HEK293 (cell line): ENCODE measurements around the gene FAM200C.

Experiments used
- BCL11A ChIP-seq: fragments of 450-650 bp; formaldehyde crosslinking; IDR thresholded peaks from 2 replicates; pipeline ENCODE4 v1.5.1; 2016; ENCODE audit warnings: low read depth, missing biosample characterization, missing genetic modification characterization
- ZFP41 ChIP-seq: fragments of 450-650 bp; formaldehyde crosslinking; IDR thresholded peaks from 2 replicates; pipeline ENCODE4 v1.5.1; 2016; ENCODE audit warnings: missing biosample characterization, missing genetic modification characterization, borderline replicate concordance
- ZNF146 ChIP-seq: fragments of 450-650 bp; formaldehyde crosslinking; IDR thresholded peaks from 2 replicates; pipeline ENCODE4 v1.5.1; 2016; ENCODE audit warnings: missing biosample characterization, missing genetic modification characterization
- ZNF398 ChIP-seq: fragments of 450-650 bp; formaldehyde crosslinking; IDR thresholded peaks from 2 replicates; pipeline ENCODE4 v1.5.1; 2017; ENCODE audit warnings: missing biosample characterization, missing genetic modification characterization
- ZNF660 ChIP-seq: fragments of 450-650 bp; IDR thresholded peaks from 2 replicates; pipeline ENCODE4 v1.5.1; 2018; ENCODE audit warnings: missing biosample characterization, mild to moderate bottlenecking, missing genetic modification characterization
- TF ChIP-seq, protein P1 (sequence below): fragments of 450-650 bp; formaldehyde crosslinking; IDR thresholded peaks from 2 replicates; pipeline ENCODE4 v1.5.1; 2016; ENCODE audit warnings: missing biosample characterization, missing genetic modification characterization
- TF ChIP-seq, protein P2 (sequence below): fragments of 450-650 bp; formaldehyde crosslinking; IDR thresholded peaks from 2 replicates; pipeline ENCODE4 v1.5.1; 2016; ENCODE audit warnings: missing biosample characterization, missing genetic modification characterization

- TF ChIP-seq ZNF146 (tag by site-specific recombination) (no peak), ZNF398 (no peak), ZFP41 (tag by site-specific recombination) (no peak), BCL11A (tag by site-specific recombination) (no peak), ZNF660 (tag by site-specific recombination) (no peak)
- TF ChIP-seq, protein P1, sequence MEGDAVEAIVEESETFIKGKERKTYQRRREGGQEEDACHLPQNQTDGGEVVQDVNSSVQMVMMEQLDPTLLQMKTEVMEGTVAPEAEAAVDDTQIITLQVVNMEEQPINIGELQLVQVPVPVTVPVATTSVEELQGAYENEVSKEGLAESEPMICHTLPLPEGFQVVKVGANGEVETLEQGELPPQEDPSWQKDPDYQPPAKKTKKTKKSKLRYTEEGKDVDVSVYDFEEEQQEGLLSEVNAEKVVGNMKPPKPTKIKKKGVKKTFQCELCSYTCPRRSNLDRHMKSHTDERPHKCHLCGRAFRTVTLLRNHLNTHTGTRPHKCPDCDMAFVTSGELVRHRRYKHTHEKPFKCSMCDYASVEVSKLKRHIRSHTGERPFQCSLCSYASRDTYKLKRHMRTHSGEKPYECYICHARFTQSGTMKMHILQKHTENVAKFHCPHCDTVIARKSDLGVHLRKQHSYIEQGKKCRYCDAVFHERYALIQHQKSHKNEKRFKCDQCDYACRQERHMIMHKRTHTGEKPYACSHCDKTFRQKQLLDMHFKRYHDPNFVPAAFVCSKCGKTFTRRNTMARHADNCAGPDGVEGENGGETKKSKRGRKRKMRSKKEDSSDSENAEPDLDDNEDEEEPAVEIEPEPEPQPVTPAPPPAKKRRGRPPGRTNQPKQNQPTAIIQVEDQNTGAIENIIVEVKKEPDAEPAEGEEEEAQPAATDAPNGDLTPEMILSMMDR: no peak
- TF ChIP-seq, protein P2, sequence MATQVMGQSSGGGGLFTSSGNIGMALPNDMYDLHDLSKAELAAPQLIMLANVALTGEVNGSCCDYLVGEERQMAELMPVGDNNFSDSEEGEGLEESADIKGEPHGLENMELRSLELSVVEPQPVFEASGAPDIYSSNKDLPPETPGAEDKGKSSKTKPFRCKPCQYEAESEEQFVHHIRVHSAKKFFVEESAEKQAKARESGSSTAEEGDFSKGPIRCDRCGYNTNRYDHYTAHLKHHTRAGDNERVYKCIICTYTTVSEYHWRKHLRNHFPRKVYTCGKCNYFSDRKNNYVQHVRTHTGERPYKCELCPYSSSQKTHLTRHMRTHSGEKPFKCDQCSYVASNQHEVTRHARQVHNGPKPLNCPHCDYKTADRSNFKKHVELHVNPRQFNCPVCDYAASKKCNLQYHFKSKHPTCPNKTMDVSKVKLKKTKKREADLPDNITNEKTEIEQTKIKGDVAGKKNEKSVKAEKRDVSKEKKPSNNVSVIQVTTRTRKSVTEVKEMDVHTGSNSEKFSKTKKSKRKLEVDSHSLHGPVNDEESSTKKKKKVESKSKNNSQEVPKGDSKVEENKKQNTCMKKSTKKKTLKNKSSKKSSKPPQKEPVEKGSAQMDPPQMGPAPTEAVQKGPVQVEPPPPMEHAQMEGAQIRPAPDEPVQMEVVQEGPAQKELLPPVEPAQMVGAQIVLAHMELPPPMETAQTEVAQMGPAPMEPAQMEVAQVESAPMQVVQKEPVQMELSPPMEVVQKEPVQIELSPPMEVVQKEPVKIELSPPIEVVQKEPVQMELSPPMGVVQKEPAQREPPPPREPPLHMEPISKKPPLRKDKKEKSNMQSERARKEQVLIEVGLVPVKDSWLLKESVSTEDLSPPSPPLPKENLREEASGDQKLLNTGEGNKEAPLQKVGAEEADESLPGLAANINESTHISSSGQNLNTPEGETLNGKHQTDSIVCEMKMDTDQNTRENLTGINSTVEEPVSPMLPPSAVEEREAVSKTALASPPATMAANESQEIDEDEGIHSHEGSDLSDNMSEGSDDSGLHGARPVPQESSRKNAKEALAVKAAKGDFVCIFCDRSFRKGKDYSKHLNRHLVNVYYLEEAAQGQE (tag by site-specific recombination): no peak
These were observed 45.3 kb upstream of the FAM200C start for GRCh38 chr5:160445132-160445531.
